NCI-H2227 (cell line): ENCODE data around the gene CLSTN3.
"Not testable (repeated sequence)": the region's sequence is repeated elsewhere in the genome, so short reads cannot be mapped to it uniquely, and the experiment has no call there.

Source experiments
- DNase-seq: peaks from one replicate; lab custom pipeline; 2025; ENCODE audit not compliant: unreplicated experiment; lab: John Stamatoyannopoulos, UW

The CLSTN3 gene

DNA sequence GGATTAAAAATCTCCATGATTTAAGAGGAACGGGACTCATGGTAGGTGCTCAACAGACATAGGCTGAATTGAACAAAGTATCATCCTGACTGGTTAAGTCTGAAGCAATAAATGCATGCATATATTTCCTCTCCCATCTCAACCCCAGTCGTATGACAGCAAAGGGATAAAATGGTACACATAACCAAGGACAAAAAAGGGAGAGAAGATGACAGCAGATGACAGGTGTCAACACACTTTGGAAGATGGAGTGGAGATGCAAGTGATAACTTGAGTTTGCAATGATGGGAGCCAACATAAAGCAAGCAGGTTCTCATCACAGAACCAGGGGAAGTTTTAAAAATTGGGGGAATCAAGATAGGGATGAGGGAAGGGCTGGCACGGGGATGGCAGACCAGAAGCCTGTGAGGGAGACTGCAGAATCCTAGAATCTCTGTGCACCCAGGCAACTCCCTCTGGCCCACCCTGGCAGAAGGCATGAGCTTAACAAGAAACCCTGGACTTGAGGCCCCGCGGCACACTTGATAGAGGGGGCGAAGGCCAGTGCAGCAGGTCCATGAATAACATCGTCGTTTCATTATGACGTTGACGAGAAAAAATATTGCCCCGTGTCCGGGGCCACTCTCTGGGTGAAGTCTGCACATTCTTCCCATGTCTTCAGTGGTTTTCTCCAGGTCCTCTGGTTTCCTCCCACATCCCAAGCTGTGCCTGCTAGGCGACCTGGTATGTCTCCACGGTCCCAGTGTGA, 26.2 kb upstream of the CLSTN3 start:
- DNase-seq, result no peak

DNA sequence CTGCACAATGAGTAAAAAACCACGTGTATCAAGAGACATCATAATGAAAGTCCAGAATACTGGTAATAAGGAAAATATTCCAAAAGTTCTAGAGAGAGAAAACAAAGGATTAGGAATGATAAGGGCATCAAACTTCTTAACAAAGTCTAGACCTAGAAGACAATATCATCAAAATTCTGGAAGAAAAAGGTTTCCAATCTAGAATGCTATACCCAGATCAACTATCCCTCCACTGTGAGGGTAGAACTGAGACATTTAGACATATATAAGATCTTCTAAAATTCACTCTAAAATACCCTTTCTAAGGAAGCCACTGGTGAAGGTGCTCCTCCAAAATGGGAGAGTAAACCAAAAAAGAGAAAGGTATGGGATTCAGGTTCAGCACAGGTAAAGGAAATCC, 24.1 kb upstream of the CLSTN3 start:
- DNase-seq, result no peak

DNA sequence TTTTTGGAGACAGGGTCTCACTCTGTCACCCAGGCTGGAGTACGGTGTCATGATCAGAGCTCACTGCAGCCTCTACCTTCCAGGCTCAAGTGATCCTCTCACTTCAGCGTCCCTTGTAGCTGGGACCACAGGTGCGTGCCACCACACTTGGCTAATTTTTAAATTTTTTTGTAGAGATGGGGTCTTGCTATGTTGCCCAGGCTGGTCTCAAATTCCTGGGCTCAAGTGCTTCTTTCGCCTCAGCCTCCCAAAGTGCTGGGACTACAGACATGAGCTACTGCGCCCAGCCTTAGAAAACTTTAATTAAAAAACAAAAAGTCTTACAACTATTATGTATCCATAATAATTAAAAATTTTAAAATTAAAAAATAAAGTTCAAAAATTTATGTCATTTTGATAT, 23.0 kb upstream of the CLSTN3 start:
- DNase-seq, result not testable (repeated sequence)

DNA sequence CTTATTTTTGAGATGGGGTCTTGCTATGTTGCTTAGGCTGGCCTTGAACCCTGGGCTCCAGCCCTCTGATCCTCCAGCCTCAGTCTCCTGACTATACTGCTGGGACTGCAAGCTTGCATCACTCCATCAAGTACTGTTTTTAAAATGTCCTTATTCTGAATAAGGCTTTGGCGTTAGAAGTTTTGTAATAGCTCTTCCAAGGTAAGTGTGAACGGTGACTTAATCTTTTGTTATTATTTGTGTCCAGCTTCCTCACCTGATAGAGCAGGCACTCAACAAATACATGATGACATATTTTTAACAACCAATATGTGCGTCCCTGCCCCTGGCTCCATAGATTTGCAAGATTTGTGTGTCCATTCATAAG, 22.6 kb upstream of the CLSTN3 start:
- no peak for DNase-seq

DNA sequence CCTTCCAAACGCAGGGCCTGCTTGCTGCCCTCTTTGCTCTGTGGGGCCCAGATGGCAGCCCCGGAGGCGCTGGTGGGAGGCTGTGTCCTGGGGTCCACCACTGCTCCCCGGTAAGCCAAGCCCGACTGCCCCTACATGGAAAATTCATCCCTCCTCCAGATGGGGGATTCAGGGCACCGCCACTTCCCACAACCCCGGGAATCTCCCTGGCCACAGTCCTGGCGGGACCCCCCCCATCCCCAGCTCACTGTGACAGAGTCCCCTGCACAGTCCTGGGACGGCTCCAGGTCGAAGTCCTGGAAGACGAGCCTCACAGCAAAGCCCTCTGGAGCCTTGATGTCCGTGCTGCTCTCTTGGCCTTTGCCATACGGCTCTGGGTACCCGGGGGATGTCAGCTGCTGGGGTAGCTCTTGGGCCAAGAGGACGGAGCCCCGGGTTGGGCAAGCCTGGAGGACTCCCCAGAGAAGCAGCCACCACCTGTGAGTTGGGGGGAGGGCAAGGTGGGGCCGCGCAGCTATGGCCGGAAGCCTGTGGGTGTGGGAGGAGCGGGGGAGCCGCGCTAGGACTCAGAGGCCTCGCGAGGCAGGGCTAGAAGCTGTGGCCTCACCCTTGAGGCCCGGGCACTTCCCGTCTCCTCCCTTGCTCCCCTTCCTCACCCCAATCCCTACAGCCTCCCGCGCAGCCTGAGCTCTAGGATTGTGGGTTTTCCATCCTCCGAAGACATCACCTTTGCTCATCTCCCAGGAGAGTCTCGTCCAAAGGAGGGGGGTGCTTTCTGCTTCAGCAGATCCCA, 22.0 kb upstream of the CLSTN3 start:
- DNase-seq, result peak; percentile 32

DNA sequence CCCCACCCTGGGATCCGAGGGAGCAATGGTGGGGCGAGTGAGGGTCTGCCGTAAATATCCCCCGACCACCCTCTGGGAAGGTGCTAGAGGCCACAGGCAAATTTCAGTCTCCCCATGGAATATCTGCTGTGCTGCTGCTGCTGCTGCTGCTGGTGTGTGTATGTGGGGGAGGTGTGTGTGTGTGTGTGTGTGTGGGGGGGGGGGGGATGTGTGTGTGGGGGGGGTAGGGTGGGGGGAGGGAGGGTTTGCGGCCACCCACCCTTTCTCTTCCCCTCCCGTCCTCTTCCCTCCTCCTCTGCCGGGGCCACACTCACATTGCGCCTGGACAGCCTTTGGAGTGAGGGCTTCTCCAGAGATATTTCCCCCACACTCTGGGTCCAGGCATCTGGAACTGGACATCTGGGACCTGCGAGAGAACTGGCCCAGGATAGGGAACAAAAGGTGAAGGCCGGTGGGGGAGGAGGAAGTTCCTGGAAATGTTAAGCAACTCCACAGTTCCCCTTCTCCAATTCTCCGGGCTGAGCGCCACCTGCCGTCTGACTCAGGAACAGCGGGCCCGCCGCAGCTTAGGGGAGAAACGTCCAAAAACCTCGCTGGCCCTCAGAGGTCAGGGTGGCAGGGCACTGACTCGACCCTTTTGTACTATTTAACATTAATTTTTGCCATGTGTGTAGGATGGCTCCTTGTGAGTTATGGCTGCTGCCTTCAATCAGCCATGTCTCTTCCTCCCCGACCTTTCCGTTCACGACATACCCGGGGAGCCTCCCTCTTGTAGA, 21.2 kb upstream of the CLSTN3 start, which contains the start of gene C1RL:
TSS of gene C1RL (minus strand) at position 419 of the 776 bp plus-strand sequence. CDS start at position 385, 34 bp downstream.
- peak; percentile 73 for DNase-seq

DNA sequence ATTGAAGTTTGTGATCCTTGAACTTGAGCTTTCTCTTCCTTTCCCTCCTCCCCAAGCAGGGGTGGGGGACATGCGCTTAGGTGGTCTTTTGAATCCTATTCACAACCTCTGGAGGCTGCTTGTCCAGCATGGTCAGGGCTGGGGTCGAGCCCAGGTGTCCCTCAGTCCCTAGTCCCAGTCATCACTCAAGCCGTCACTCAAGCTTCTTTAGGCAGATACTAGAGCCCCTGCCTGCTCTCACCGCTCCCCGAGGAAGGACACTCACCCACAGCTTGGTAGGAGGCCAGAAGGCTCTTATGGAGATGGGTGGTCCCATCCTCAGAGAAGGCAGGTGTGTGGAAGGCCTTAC, 20.6 kb upstream of the CLSTN3 start:
- no peak for DNase-seq

DNA sequence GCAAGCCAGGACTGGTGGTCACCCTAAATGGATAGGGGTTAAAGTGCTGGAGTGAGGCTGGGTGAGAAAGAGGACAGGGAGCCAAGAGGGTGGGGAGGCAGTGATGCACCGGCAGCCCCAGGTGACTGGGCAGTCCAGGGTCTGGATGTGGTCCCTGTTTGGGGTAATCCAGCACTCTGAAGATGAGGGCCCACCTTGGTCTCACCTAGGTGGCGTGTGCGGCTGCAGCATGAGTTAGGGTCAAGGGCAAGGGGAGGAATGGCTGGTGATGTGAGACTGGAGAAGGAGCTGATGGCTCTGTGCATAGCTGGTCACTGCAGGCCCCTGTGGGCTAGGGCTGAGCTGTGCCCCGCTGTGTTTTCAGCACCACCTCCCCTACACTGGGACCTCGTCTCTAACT, 19.5 kb upstream of the CLSTN3 start:
- no peak for DNase-seq

DNA sequence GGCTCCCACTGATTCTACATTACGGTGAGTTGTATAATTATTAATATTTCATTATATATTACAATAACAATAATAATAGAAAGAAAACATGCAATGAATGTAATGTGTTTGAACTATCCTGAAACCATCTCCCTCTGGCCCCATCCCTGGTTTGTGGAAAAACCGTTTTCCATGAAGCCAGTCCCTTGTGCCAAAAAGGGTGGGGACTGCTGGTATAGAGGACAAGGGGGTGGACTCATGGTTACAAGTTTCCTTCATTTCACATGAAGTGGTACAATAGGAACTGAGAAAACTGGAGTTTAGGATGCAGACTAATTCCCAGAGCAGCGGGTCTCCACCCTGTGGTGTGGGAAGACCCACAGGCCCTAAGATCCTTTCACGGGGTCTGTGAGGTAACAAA, 18.1 kb upstream of the CLSTN3 start:
- DNase-seq, result no peak

DNA sequence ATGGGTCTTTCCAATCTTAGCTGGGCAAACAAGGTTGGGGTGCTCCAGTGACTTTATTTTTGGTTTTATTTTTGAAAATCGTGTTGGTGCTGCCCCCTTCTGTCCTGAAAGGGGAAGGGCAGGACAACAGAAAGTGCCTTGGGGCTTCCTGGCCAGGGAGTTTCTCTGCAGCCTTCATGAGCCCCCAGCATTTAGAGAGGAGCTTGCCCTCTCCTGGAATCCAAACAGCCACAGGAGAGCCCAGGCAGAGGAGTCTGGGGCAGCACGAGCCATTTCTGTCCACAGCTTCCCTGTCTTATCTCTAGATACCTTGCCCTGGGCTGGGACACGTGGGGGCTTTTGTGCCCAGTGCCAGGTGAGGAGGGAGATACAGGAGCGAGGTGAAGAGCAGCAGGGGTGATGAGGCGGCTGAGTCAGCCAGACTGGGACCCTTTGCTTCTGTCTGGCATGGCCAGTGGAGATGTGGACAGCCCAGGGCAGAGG, 16.7 kb upstream of the CLSTN3 start:
- peak; percentile 21 for DNase-seq

DNA sequence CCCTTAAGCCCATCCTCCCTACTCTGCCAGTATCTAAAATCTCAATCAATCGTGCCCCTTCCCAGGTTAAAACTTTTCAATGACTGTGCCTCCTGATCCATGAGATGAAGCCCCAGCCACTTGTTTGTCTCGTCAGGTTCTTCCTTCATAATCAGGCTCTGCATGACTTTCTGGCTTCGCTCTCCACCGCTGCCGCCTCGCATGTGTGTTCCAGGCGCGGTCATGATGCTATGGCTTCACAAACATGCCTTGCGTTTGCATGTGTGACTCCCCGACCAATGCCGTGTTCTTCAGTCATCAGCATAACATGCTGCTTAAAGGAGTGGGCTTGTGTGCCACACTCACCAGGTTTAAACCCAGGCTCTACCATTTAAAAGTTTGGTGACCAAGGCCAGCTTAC, 16.2 kb upstream of the CLSTN3 start:
- DNase-seq, result no peak

DNA sequence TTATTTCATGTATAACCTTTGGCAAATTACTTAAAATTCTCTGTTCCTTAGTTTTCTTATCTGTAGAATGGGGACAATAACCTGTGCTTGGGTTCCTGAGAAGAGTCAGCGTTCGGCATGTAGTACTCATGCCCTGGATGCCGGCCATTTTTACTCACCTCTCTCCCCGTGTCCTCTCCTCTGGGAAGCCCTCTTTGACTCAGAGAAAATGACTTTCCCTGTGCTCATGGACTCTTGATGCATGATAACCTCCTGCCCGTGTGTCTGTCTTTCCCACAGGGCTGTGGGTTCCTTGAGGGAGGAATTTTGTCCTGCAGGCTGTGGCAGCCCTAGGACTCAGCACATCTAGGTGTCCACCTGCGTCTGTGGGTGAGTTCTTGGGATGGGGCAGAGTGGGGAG, 15.3 kb upstream of the CLSTN3 start:
- no peak for DNase-seq

DNA sequence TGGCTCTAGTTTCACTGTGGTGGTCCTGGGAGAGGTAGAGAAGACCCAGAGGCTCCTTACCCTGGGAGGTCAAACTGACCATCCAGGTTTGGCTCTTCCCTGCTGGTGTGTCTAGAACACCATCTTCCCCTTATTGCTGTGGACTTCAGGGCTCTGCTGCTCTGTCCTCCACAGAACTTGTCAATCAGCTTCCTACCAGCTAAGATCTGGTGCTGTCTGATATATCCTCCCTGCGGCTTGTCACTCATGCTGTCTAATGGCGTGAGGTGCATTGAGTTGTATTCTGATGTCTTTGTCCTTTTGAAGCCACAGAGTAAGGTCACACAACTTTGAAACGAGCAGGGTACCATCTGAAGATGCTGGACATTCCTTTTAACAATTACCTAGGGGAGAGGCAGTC, 14.0 kb upstream of the CLSTN3 start:
- no peak for DNase-seq

DNA sequence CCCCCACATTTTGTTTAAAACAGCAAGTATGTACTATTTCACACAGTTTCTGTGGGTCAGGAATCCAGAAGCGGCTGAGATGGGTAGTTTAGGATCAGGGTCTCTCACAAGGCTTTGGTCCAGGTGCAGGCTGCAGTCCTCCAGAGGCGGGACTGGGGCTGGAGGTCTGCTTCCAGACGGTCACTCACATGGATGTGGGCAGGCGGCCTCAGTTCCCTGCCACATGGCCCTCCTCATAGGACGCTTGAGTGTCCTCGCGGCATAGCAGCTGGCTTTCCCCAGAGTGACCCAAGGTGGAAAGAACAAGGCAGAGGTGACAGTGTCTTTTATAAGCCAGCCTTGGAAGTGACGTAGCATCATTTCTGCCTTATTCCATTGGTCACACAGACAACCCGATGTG, 13.3 kb upstream of the CLSTN3 start:
- DNase-seq, result no peak

DNA sequence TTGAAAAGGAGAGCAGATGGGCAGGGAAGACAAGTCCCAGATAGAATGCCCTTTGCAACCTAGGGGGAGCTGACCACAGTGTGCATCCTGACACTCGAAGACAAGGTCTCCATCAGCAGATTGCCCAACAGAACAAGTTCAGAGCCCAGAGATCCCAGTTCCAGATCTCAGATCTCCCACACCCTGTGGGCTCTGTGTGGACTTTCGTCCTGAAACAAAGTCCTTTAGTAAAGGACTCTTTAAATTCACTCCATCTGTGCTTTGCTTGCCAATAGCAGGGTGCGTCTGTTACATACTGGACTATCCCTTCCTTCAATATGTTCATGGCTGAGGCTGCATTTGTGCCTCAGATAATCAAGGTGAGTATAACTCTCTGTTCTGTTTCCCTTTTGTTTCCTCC, 12.5 kb upstream of the CLSTN3 start:
- no peak for DNase-seq

DNA sequence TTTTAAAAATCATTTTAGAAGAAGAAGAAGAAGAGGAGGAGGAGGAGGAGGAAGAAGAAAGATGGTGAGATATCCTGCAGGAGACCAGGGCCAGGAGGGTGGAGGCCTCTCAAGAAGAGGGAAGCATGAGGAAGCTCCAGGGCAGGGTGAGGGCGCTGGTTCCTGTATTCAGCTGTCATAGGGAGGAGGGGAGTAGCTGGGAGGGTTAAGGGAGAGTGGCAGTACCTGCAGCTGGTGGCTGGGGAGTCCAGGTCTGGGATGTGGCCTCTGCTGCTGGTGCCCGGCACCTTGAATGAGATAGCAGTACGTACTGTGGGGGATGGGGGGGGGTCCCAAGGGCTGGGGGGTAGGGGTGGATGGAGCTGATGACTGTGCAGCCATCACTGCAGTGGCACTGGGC, 11.3 kb upstream of the CLSTN3 start:
- no peak for DNase-seq

DNA sequence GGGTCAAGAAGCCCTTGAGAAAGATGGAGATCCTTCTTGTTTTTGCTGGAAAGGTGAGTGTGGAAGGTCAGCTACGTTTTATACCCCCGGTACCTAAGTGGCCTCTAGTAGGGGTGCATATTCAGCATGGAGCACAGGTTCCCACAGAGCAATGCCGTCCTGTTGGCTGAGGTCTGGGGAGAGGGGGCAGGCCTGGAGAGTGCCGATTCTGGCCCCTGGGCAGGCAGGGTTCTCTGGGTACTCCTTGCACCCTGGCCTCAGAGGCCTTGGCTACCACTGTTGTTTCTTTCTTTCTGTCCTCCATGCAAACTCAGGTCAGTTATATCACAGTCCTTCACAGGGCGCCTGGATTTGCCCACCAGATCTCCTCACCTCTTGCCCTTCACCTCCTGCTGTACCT, 10.0 kb upstream of the CLSTN3 start:
- no peak for DNase-seq

DNA sequence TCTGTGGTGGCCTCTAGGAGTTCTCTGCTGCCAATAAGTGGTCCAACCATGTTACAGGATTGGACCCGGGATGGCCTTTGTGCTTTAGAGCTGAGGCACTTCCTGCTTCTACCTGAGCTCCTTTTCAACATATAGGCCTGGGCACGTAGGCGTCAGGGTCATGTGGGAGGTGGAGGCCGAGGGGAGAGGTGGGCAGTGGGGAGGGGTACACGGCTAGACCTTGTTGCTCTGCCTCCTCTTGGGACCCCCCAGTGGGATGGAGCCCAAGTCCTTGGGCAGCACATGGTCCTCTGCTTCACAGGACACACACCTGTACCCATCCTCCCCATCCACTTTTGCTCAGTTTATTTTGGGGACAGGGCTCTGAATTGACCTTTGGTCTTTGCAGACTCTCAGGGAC, 8.8 kb upstream of the CLSTN3 start:
- no peak for DNase-seq

DNA sequence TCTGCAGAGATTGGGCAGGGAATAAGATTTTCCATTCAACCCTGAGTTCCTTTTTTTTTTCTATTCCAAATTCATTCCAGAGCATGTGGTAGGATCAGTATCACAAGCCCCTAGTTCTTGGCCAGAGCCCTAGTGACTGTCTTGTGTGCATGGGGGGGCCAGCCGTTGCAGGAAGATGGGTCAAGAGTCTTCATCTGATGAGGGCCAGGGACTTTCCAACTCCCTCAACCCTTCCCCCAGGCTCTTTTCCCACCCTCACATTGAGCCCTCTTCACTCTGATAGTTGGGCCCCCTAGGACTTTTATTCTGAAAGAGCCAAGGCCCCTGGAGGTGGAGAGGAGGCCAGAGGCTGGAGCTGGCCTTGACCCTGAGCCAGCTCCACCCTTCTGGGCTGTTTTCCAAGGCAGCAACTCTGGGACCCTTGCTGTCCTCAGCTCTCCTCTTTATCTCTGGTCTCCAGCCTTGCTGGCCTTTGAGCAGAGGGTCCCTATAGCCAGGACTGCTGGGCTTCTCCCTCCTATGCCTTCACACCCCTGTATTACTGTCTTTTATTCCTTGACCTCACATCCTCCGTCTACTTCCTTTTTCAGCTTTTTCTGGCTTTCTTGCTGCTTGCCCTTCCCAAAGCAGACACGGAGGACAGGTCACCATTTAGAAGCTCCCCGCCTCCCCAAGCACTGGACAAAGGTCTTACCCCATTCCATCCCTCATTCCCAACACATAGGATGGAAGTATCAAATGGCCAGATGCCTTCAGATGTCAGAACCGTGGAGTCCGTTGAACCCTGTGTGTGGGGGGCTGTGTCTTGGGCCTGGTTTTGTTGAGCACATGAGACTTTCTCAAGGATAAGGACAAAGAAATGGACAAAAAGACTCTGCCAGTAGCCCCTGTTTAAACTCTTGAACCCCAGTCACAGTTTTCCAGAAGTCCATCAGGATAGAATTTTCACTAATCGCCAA, 7.1 kb upstream of the CLSTN3 start:
- no peak for DNase-seq

DNA sequence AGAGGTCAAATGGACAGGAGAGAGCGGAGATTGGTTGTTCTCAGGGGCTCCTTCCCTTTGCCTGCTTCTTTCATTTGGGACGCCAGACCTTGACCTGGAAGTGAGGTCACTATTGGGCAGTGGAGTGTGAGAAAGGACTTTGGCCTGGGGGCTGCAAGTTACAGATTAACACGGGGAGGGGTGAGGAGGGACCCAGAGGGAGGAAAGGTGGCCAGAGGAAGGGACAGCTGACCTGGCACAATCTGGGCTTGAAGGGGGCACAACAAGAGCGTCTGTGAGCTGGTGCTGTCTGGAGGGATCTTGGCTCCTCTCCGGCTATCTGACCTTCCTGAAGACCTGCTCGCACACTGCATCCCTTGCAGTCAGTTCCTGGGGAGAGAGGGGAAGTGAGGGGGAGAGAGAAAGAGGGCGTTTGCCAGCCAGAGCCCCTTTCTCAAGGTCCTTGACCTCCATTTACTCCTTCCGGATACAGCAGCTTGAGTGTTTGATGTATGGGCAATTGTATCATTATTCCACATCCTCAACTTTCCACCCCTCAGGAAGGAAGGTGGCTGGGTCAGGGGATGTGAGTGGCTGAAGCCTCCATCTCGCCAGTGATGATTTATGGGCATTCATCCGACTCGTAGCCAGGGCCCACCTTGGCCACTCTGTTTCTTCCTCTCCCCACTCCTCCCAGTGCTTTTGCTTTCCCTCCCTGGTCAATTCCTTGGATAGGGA, 6.2 kb upstream of the CLSTN3 start:
- DNase-seq, result no peak
